PC-9 (cell line): Measurements from ENCODE around the gene MOK. TPM values are rescaled to one million over a fixed set of nuclear protein-coding genes. Genes with fewer than 3 reads are reported as not detected.

ENCODE experiments used
- BruUV-seq: library from RNA; stranded (reverse); fragments of 400-500 nt; replicated peaks from 2 replicates; lab custom pipeline; 2021; lab: Mats Ljungman, UMichigan
- CTCF ChIA-PET: fragments of 300-600 bp; sonication (Branson Sonifier 250); formaldehyde crosslinking; loops from one replicate; lab custom pipeline; 2022; ENCODE audit warnings: antibody characterized with exemption; lab: Charles Lee
- POLR2A ChIA-PET: fragments of 300-600 bp; sonication (Branson Sonifier 250); formaldehyde crosslinking; loops from one replicate; lab custom pipeline; 2022; ENCODE audit warnings: antibody characterized with exemption; ENCODE audit not compliant: unreplicated experiment; lab: Charles Lee
- DNase-seq, 2 experiments: peaks; one replicate each; pipeline versions ENCODE4 v3.0.0 to v3.0.0-alpha.2; 2015 to 2022; ENCODE audit warnings: mixed read lengths in 1 of 2
- H2AFZ ChIP-seq: fragments of 200-600 bp; sonication (generic); 2 replicates; pipeline ENCODE4 v1.8.1; 2017; ENCODE audit warnings: antibody characterized with exemption
- H3F3A ChIP-seq: fragments of 200-600 bp; sonication (generic); 2 replicates; pipeline ENCODE4 v1.8.1; 2017; ENCODE audit warnings: antibody characterized with exemption, mild to moderate bottlenecking, low read depth; ENCODE audit not compliant: insufficient read depth
- H3K27ac ChIP-seq: fragments of 200-600 bp; sonication (generic); 2 replicates; pipeline ENCODE4 v1.6.1; 2016; ENCODE audit warnings: mixed run types
- H3K27me3 ChIP-seq: fragments of 200-600 bp; sonication (generic); 2 replicates; pipeline ENCODE4 v1.6.1; 2016; ENCODE audit warnings: low read depth, mixed run types; ENCODE audit not compliant: insufficient read depth
- H3K36me3 ChIP-seq: fragments of 200-600 bp; sonication (generic); 2 replicates; pipeline ENCODE4 v1.6.1; 2016; ENCODE audit warnings: low read depth, mixed run types
- H3K4me1 ChIP-seq: fragments of 200-600 bp; sonication (generic); replicated peaks from 2 replicates; pipeline ENCODE4 v1.6.1; 2016; ENCODE audit warnings: mixed run types; ENCODE audit not compliant: insufficient read depth
- H3K4me2 ChIP-seq: fragments of 200-600 bp; sonication (generic); 2 replicates; pipeline ENCODE4 v1.6.1; 2017; ENCODE audit warnings: mixed run types
- H3K4me3 ChIP-seq: fragments of 200-600 bp; sonication (generic); 2 replicates; pipeline ENCODE4 v1.6.1; 2016; ENCODE audit warnings: mixed run types
- H3K79me2 ChIP-seq: fragments of 200-600 bp; sonication (generic); 2 replicates; pipeline ENCODE4 v1.6.1; 2017; ENCODE audit warnings: low read depth, mixed run types
- H3K9me2 ChIP-seq: fragments of 200-600 bp; sonication (generic); 2 replicates; pipeline ENCODE4 v1.8.1; 2017; ENCODE audit warnings: mild to moderate bottlenecking; ENCODE audit not compliant: insufficient read depth
- H3K9me3 ChIP-seq: fragments of 200-600 bp; sonication (generic); 2 replicates; pipeline ENCODE4 v1.8.1; 2016; ENCODE audit warnings: low read depth; ENCODE audit not compliant: insufficient read depth
- H4K20me1 ChIP-seq: fragments of 200-600 bp; sonication (generic); 2 replicates; pipeline ENCODE4 v1.8.1; 2017; ENCODE audit not compliant: insufficient read depth
- EZH2 ChIP-seq: fragments of 200-600 bp; sonication (generic); IDR thresholded peaks from 2 replicates; pipeline ENCODE4 v1.8.0; 2017; ENCODE audit warnings: antibody characterized with exemption, low read depth
- intact Hi-C: fragments of 100-400 bp; cut with micrococcal nuclease; formaldehyde crosslinking; loops from one replicate; pipeline ENCODE4 v1.10.0; 2022; ENCODE audit not compliant: unreplicated experiment
- total RNA-seq: library from RNA; stranded (reverse); gene quantifications from 2 replicates; pipeline ENCODE4 v1.2.3, GENCODE V29; 2021
- TF ChIP-seq, protein P1 (sequence below): fragments of 200-600 bp; sonication (generic); conservative IDR thresholded peaks from 2 replicates; pipeline ENCODE4 v1.6.1; 2017; ENCODE audit warnings: mixed run types, antibody characterized with exemption, mild to moderate bottlenecking, moderate library complexity

MOK gene
- total RNA-seq, 1 experiment from 2014 or later = 74.3 TPM

DNA sequence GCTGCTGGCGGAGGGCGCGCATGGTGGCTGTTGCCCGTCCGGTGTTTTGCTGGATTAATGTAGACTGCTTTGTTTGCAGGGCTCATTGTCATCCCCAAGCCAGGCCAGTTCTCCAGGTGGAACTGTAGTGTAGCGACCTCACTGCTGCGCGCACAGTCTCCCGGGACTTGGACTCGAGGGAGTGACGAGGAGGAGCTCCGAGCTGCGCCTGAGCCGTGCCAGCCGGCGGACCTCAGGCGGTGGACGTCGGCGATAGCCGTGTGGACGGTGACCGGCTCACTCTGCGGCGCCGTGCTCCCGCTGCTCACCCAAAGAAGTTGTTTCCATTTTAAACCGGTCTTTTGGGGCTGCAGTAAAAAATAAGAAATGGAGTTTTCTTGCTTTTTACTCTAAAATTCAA is 82.2 kb downstream of the MOK start:
- ChIA-PET CTCF (no interaction called here), POLR2A (no interaction called here)
- Histone ChIP-seq H3K9me3 (no peaks in the 10 kb centered on the region), H2AFZ (no peak overlapping the region), H3K9me2 (no peaks in the 10 kb centered on the region), H3K27me3 (no peaks in the 10 kb centered on the region), H3K36me3 (peaks cover 4% of the 10 kb centered on the region; the same call in 1 of the 2 replicates), H3K4me3 (no peak overlapping the region), H3K4me1 (peaks cover 19% of the 10 kb centered on the region), H3K27ac (no peak overlapping the region), H3K79me2 (peaks cover 17% of the 10 kb centered on the region; the same call in 1 of the 2 replicates), H3K4me2 (no peak overlapping the region), H4K20me1 (peaks cover 2% of the 10 kb centered on the region; the same call in 1 of the 2 replicates), H3F3A (peaks cover 37% of the 10 kb centered on the region)
- no TSS peak for BruUV-seq
- DNase-seq = no peak
- intact Hi-C loops = loop anchor here (5.0 kb wide), 2 partner anchors 175 to 260 kb away; partner anchors contain the start of gene DYNC1H1
- TF ChIP-seq, protein P1, sequence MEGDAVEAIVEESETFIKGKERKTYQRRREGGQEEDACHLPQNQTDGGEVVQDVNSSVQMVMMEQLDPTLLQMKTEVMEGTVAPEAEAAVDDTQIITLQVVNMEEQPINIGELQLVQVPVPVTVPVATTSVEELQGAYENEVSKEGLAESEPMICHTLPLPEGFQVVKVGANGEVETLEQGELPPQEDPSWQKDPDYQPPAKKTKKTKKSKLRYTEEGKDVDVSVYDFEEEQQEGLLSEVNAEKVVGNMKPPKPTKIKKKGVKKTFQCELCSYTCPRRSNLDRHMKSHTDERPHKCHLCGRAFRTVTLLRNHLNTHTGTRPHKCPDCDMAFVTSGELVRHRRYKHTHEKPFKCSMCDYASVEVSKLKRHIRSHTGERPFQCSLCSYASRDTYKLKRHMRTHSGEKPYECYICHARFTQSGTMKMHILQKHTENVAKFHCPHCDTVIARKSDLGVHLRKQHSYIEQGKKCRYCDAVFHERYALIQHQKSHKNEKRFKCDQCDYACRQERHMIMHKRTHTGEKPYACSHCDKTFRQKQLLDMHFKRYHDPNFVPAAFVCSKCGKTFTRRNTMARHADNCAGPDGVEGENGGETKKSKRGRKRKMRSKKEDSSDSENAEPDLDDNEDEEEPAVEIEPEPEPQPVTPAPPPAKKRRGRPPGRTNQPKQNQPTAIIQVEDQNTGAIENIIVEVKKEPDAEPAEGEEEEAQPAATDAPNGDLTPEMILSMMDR = no peak

DNA sequence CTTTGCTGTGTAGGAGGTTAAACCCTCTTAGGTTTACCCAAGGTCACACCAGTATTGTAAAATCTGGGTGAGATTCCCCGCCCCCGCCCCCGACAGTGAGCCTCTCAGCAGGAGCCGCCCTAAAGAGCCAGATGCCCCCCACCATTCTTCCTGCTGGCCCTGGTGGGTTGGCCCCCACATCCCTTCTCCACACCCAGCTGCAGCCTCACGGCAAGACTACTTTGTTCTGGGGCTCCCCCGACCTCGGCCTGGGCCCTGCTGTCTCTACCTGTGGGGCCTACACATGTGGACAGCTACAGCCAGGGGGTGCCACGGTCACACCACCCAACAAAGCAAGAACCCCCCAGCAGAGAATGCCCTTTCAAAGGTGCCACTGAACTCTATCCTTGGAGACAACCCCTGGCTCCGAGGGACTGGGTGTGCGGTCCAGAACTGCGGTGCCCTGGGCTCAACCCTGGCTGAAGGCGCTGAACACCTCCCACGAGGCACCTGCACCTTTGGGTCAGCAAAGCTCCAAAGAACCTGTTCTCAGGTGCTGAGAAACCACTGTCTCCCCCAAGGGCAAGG is 82.9 kb downstream of the MOK start:
- BruUV-seq = no TSS peak
- no peaks in the 10 kb centered on the region for H3K9me3 ChIP-seq
- no peaks in the 10 kb centered on the region for H3K27me3 ChIP-seq
- H3K4me3 ChIP-seq = no peak overlapping the region
- CTCF ChIA-PET = no interaction called here
- H3K4me1 ChIP-seq = peaks cover 19% of the 10 kb centered on the region
- no peak for TF ChIP-seq EZH2
- TF ChIP-seq, protein P1 = no peak
- H3K79me2 ChIP-seq = peaks cover 23% of the 10 kb centered on the region
- H3F3A ChIP-seq = peaks cover 37% of the 10 kb centered on the region
- no peak for DNase-seq
- peaks cover 2% of the 10 kb centered on the region; the same call in 1 of the 2 replicates for H4K20me1 ChIP-seq
- H3K4me2 ChIP-seq = no peak overlapping the region
- peaks cover 4% of the 10 kb centered on the region; the same call in 1 of the 2 replicates for H3K36me3 ChIP-seq
- no peak overlapping the region for H3K27ac ChIP-seq
- H2AFZ ChIP-seq = no peak overlapping the region
- no peaks in the 10 kb centered on the region for H3K9me2 ChIP-seq
- intact Hi-C loops = loop anchor here (5.0 kb wide), 2 partner anchors 175 to 260 kb away; partner anchors contain the start of gene DYNC1H1
- POLR2A ChIA-PET = no interaction called here

DNA sequence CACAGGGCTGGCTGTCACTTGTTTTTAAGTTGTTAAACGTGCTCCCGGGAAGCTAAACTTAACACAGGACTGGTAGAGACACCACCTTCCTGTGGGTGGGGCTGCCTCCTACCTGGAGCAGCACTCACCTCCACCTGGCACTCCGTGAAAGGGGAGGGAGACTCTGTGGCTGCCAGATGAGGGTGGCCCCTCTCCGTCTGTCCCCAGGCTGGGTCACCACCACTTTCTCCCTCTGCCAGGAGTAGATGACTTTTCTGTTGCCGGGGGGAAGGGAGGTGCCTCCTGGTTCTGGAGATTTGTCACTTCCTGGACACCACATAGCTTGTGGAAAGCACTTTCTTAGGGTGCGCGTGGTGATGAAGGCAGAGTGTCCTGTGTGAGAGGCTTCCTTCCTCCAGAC is 83.9 kb downstream of the MOK start:
- peaks cover 23% of the 10 kb centered on the region for H3K79me2 ChIP-seq
- peak overlapping the region; percentile 27; the same call in 1 of the 2 replicates for H3K27ac ChIP-seq
- peaks cover 4% of the 10 kb centered on the region; the same call in 1 of the 2 replicates for H3K36me3 ChIP-seq
- no peaks in the 10 kb centered on the region for H3K27me3 ChIP-seq
- H3K9me2 ChIP-seq = no peaks in the 10 kb centered on the region
- BruUV-seq = no TSS peak
- no peak overlapping the region for H3K4me3 ChIP-seq
- peaks cover 19% of the 10 kb centered on the region for H3K4me1 ChIP-seq
- H3F3A ChIP-seq = peaks cover 37% of the 10 kb centered on the region
- no peaks in the 10 kb centered on the region for H3K9me3 ChIP-seq
- intact Hi-C loops = loop anchor here (1.0 to 5.0 kb wide), 4 partner anchors 82 to 259 kb away; partner anchors contain the start of genes DYNC1H1 and WDR20
- peak; percentile 63 to 91 for DNase-seq
- TF ChIP-seq, protein P1 = peak; percentile 45; the same call in 1 of the 2 replicates
- TF ChIP-seq EZH2 = no peak
- 0 out of 2 replicates have a peak overlapping the region, but pooled peaks have one; percentile 6 for H3K4me2 ChIP-seq
- H4K20me1 ChIP-seq = peaks cover 2% of the 10 kb centered on the region; the same call in 1 of the 2 replicates
- ChIA-PET CTCF (interaction anchor here (0.6 to 1.6 kb wide), 3 partner anchors 34 to 1400 kb away, joined by 3 to 7 read pairs (median 5); no protein-coding TSS in a partner anchor), POLR2A (interaction anchor here (0.5 to 0.6 kb wide), 2 partner anchors 201 to 249 kb away, joined by 3 to 7 read pairs; no protein-coding TSS in a partner anchor)
- no peak overlapping the region for H2AFZ ChIP-seq
